Common myeloid progenitor, CD34-positive (primary cell): Measurements from ENCODE around the gene ATP8B2. TPM values are rescaled to one million over a fixed set of nuclear protein-coding genes. Genes with fewer than 3 reads are reported as not detected.
"Not testable (repeated sequence)": the region's sequence is repeated elsewhere in the genome, so short reads cannot be mapped to it uniquely, and the experiment has no call there.

Source experiments
- CTCF ChIA-PET: fragments of 350-600 bp; sonication (Branson Sonifier 250); formaldehyde crosslinking; loops from one replicate; lab custom pipeline; 2021; ENCODE audit warnings: antibody characterized with exemption; lab: Charles Lee
- POLR2A ChIA-PET: fragments of 350-600 bp; sonication (Branson Sonifier 250); formaldehyde crosslinking; loops from one replicate; lab custom pipeline; 2021; ENCODE audit warnings: antibody characterized with exemption; lab: Charles Lee
- DNase-seq, 3 donors: peaks; one replicate each; pipeline versions ENCODE4 v3.0.0 to v3.0.0-alpha.2; 2013
- H3K27ac ChIP-seq, 2 experiments: 1 replicate in 1 of 2; 2 replicates in 1 of 2; pipeline ENCODE4 v1.7.0; 2013; ENCODE audit warnings: inconsistent platforms in 2 of 2, low read length in 2 of 2, mild to moderate bottlenecking in 2 of 2, low read depth in 1 of 2, moderate library complexity in 1 of 2; ENCODE audit not compliant: severe bottlenecking in 2 of 2, insufficient read depth in 1 of 2, poor library complexity in 1 of 2
- H3K27me3 ChIP-seq, 5 experiments: replicated peaks in 2 of 5; 1 replicate in 3 of 5; 2 replicates in 2 of 5; pipeline versions ENCODE4 v1.6.1 to v1.7.0; 2013; ENCODE audit warnings: low read length in 4 of 5, mild to moderate bottlenecking in 2 of 5, moderate library complexity in 2 of 5, inconsistent platforms in 1 of 5; ENCODE audit not compliant: insufficient read depth in 5 of 5, control insufficient read depth in 4 of 5
- H3K36me3 ChIP-seq, 4 experiments: 1 replicate in 2 of 4; 2 replicates in 2 of 4; pipeline versions ENCODE4 v1.6.1 to v1.7.0; 2013; ENCODE audit warnings: low read length in 3 of 4, control low read depth in 1 of 4, mild to moderate bottlenecking in 1 of 4; ENCODE audit not compliant: control insufficient read depth in 4 of 4, insufficient read depth in 4 of 4
- H3K4me1 ChIP-seq, 4 experiments: 1 replicate in 3 of 4; 2 replicates in 1 of 4; pipeline versions ENCODE4 v1.6.1 to v1.7.1; 2013; ENCODE audit warnings: low read length in 3 of 4, mild to moderate bottlenecking in 3 of 4, control low read depth in 1 of 4, inconsistent platforms in 1 of 4, moderate library complexity in 1 of 4; ENCODE audit not compliant: control insufficient read depth in 4 of 4, insufficient read depth in 4 of 4; ENCODE audit errors: control extremely low read depth in 1 of 4
- H3K4me3 ChIP-seq, 7 experiments: 1 replicate in 4 of 7; 2 replicates in 3 of 7; pipeline versions ENCODE4 v1.5.1 to v1.7.0; 2013; ENCODE audit warnings: mild to moderate bottlenecking in 7 of 7, low read length in 6 of 7, moderate library complexity in 6 of 7, inconsistent platforms in 2 of 7, low read depth in 2 of 7, control low read depth in 1 of 7; ENCODE audit not compliant: insufficient read depth in 4 of 7, control insufficient read depth in 1 of 7; ENCODE audit errors: extremely low read depth in 1 of 7
- H3K9me3 ChIP-seq, 5 experiments: 1 replicate in 4 of 5; 2 replicates in 1 of 5; pipeline versions ENCODE4 v1.6.1 to v1.7.1; 2013; ENCODE audit warnings: low read length in 4 of 5, mild to moderate bottlenecking in 2 of 5, inconsistent platforms in 1 of 5, low read depth in 1 of 5, moderate library complexity in 1 of 5; ENCODE audit not compliant: control insufficient read depth in 4 of 5, insufficient read depth in 2 of 5; ENCODE audit errors: control extremely low read depth in 1 of 5
- WGBS: methylation state at CpG from one replicate; pipeline ENCODE4 v1.1.5; 2013; ENCODE audit not compliant: insufficient coverage; 5-methylcytosine and 5-hydroxymethylcytosine counted together
- polyA plus RNA-seq: library from polyadenylated mRNA; unstranded; fragments of 120-200 nt; gene quantifications from one replicate; pipeline ENCODE4 v1.2.1, GENCODE V29; 2013

The ATP8B2 gene
- polyA plus RNA-seq = 42.3 TPM

- POLR2A ChIA-PET = interaction anchor here (2.9 kb wide), 1 partner anchor 10 kb away, joined by 17 read pairs; no protein-coding TSS in a partner anchor
- Histone ChIP-seq H3K9me3 (no peaks in the 10 kb centered on the region), H3K4me1 (peaks cover 19 to 58% (median 54%) of the 10 kb centered on the region in 4 experiments), H3K36me3 (peaks cover 0 to 4% (median 3%) of the 10 kb centered on the region in 4 experiments), H3K27ac (peak within 1 kb of the TSS; percentile 81 to 91), H3K4me3 (peak within 1 kb of the TSS; percentile 82 to 98 (median 86)), H3K27me3 (no peaks in the 10 kb centered on the region)
- CTCF ChIA-PET = interaction anchor here (0.9 to 18.9 kb wide), 9 partner anchors 12 to 150 kb away, joined by 3 to 429 read pairs (median 5); partner anchors contain the start of gene HAX1
- WGBS = 0% methylated on average over 8 of the region's 56 CpGs
- DNase-seq = peak; percentile 83 to 91 (median 88)
Observed at GRCh38 chr1:154324669-154325582, at the start of gene ATP8B2. TSS of gene ATP8B2 (plus strand) at chr1:154325525. CDS start at chr1:154328142, 2,617 bp downstream.

- DNase-seq = peak; percentile 45 to 65 (median 63)
- Histone ChIP-seq H3K4me1 (peaks cover 0 to 14% (median 13%) of the 10 kb centered on the region in 4 experiments), H3K36me3 (peaks cover 4 to 16% (median 10%) of the 10 kb centered on the region in 4 experiments), H3K9me3 (no peaks in the 10 kb centered on the region), H3K4me3 (no peak overlapping the region), H3K27ac (no peak overlapping the region), H3K27me3 (no peaks in the 10 kb centered on the region)
- 100% methylated on average over 2 of the region's 7 CpGs for WGBS
- CTCF ChIA-PET = interaction anchor here (0.5 to 2.3 kb wide), 7 partner anchors 10 to 270 kb away, joined by 3 to 15 read pairs (median 3); partner anchors contain the start of gene ATP8B2
- POLR2A ChIA-PET = no interaction called here
Observed at GRCh38 chr1:154276797-154277196, 48.5 kb upstream of the ATP8B2 start.

- H3K27ac ChIP-seq, DNase-seq, H3K36me3 ChIP-seq, POLR2A ChIA-PET, H3K4me3 ChIP-seq, H3K9me3 ChIP-seq, H3K4me1 ChIP-seq, H3K27me3 ChIP-seq: not testable (repeated sequence)
- no CpG with 5 or more reads among the region's 30 CpGs for WGBS
- CTCF ChIA-PET = interaction anchor here (1.6 kb wide), 1 partner anchor 11 kb away, joined by 3 read pairs; no protein-coding TSS in a partner anchor
Observed at GRCh38 chr1:154287591-154287990, 37.7 kb upstream of the ATP8B2 start.

GRCh38 chr1:154288661-154289060, 36.7 kb upstream of the ATP8B2 start:
- no peak overlapping the region for H3K27ac ChIP-seq
- no peaks in the 10 kb centered on the region for H3K27me3 ChIP-seq
- H3K36me3 ChIP-seq = no peaks in the 10 kb centered on the region
- no peak overlapping the region for H3K4me3 ChIP-seq
- CTCF ChIA-PET = interaction anchor here (0.6 kb wide), 1 partner anchor 16 kb away, joined by 3 read pairs; no protein-coding TSS in a partner anchor
- POLR2A ChIA-PET = no interaction called here
- H3K4me1 ChIP-seq = no peaks in the 10 kb centered on the region
- peak in 1 of 3 donors; percentile 14 for DNase-seq
- peaks cover 0 to 1% (median 0%) of the 10 kb centered on the region in 5 experiments for H3K9me3 ChIP-seq
- 43% methylated on average over 1 of the region's 3 CpGs for WGBS

DNA sequence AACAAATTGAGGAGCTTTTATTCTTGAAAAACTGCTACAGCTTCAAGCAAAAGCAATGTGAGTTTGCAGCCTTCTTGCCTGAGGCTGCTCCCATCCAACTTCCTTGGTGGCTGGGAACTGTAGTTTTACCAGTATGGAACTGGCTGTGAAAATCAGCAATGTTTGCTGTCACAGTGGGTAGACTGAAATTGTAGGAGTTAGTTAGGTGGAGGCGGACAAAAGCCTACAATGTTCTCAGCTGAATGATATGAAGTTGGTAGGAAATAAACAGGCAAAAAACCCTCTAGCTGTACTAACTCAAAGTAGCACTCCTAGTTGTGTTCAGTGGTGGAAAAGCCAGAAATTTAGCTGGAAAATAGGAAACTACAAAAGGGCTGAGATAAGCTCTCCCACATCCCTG, 34.4 kb upstream of the ATP8B2 start:
- Histone ChIP-seq H3K9me3 (peaks cover 0 to 11% (median 6%) of the 10 kb centered on the region in 5 experiments), H3K36me3 (no peaks in the 10 kb centered on the region), H3K4me3 (no peak overlapping the region), H3K27me3 (no peaks in the 10 kb centered on the region), H3K4me1 (no peaks in the 10 kb centered on the region), H3K27ac (no peak overlapping the region)
- ChIA-PET POLR2A (interaction anchor here (0.6 kb wide), 1 partner anchor 23 kb away, joined by 7 read pairs; no protein-coding TSS in a partner anchor), CTCF (interaction anchor here (1.4 kb wide), 2 partner anchors 25 to 46 kb away, joined by 3 to 5 read pairs; no protein-coding TSS in a partner anchor)
- 80% methylated on average over 1 of the region's 1 CpG for WGBS
- DNase-seq = no peak

GRCh38 chr1:154295408-154296235, 29.7 kb upstream of the ATP8B2 start:
- POLR2A ChIA-PET = no interaction called here
- peaks cover 0 to 11% (median 8%) of the 10 kb centered on the region in 5 experiments for H3K9me3 ChIP-seq
- H3K4me1 ChIP-seq = no peaks in the 10 kb centered on the region
- no peak overlapping the region for H3K4me3 ChIP-seq
- 95% methylated on average over 8 of the region's 8 CpGs for WGBS
- no peak overlapping the region for H3K27ac ChIP-seq
- H3K36me3 ChIP-seq = no peaks in the 10 kb centered on the region
- DNase-seq = peak; percentile 14 to 52 (median 30)
- no peaks in the 10 kb centered on the region for H3K27me3 ChIP-seq
- CTCF ChIA-PET = interaction anchor here (1.4 to 1.8 kb wide), 2 partner anchors 33 to 61 kb away, joined by 3 read pairs; no protein-coding TSS in a partner anchor
